GM20000 (cell line): ENCODE data around the gene KIF18A.
"Not testable (repeated sequence)": the region's sequence is repeated elsewhere in the genome, so short reads cannot be mapped to it uniquely, and the experiment has no call there.

Experiments used
- DNase-seq: peaks from one replicate; pipeline ENCODE4 v3.0.0; 2012; ENCODE audit warnings: low spot score
- TF ChIP-seq, protein P1 (sequence below): IDR thresholded peaks from 2 replicates; pipeline ENCODE4 v1.5.1; 2012; ENCODE audit warnings: mild to moderate bottlenecking, control low read depth; ENCODE audit errors: extremely low read depth, missing control alignments

Gene KIF18A

GRCh38 chr11:28106353-28107043, 1.5 kb downstream of the KIF18A start:
- TF ChIP-seq, protein P1, sequence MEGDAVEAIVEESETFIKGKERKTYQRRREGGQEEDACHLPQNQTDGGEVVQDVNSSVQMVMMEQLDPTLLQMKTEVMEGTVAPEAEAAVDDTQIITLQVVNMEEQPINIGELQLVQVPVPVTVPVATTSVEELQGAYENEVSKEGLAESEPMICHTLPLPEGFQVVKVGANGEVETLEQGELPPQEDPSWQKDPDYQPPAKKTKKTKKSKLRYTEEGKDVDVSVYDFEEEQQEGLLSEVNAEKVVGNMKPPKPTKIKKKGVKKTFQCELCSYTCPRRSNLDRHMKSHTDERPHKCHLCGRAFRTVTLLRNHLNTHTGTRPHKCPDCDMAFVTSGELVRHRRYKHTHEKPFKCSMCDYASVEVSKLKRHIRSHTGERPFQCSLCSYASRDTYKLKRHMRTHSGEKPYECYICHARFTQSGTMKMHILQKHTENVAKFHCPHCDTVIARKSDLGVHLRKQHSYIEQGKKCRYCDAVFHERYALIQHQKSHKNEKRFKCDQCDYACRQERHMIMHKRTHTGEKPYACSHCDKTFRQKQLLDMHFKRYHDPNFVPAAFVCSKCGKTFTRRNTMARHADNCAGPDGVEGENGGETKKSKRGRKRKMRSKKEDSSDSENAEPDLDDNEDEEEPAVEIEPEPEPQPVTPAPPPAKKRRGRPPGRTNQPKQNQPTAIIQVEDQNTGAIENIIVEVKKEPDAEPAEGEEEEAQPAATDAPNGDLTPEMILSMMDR = no peak
- no peak for DNase-seq

- TF ChIP-seq, protein P1 = no peak
- no peak for DNase-seq
These were observed 2.1 kb downstream of the KIF18A start for GRCh38 chr11:28105869-28106268.

- TF ChIP-seq, protein P1 = no peak
- DNase-seq = no peak
These were observed 3.0 kb downstream of the KIF18A start for GRCh38 chr11:28104984-28105383.

DNA sequence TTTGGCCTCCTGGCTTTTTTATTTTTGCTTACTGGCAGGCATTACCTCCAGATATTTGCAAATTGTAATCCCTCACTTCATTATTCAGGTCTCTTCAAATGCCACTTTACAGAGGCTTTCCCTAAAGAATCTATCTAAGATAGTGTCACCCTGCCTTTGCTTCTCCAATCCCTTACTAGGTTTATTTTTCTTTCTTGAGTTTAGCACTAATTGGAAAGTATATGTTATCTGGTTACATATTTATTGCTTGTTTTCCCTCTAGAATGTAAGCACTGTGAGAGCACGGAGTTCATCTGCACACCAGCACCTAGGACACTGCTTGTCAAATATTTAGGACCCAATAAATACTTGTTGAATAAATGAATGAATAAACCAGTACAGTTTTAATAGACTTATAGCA, 3.5 kb downstream of the KIF18A start:
- TF ChIP-seq, protein P1 = no peak
- no peak for DNase-seq

DNA sequence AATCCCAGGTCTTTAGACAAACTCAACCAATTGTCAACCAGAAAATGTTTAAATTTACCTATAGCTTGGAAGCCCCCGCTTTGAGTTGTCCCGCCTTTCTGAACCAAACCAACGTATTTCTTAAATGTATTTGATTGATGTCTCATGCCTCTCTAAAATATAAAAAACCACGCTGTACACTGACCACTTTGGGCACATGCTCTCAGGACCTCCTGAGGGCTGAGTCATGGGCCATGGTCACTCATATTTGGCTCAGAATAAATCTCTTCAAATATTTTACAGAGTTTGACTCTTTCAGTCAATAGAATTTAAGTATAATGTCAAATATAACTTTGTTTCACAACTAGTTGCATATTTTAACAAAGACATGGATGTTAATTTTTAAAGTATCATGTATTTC, 5.7 kb downstream of the KIF18A start:
- not testable (repeated sequence) for DNase-seq

DNA sequence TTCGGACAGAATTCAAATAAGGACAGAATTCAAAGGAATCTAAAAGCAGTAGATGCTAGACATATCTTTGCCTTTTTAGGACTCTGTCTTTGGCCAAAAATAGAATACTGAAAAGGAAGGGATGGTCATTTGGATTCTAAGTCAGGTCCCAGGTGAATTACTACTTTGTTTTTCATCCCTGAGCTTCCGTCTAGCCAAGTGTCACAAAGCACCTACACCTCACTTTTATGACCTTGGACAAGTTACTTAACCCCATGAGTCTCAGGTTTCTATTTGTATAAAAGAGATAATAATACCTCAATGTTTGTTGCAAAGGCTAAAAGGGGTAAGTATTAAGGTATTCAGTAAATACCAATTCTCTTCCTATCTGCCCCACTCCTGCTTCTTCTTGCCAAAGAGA, 7.3 kb downstream of the KIF18A start:
- TF ChIP-seq, protein P1 = no peak
- DNase-seq = no peak

GRCh38 chr11:28099715-28100114, 8.2 kb downstream of the KIF18A start:
- no peak for DNase-seq
- TF ChIP-seq, protein P1 = no peak

DNA sequence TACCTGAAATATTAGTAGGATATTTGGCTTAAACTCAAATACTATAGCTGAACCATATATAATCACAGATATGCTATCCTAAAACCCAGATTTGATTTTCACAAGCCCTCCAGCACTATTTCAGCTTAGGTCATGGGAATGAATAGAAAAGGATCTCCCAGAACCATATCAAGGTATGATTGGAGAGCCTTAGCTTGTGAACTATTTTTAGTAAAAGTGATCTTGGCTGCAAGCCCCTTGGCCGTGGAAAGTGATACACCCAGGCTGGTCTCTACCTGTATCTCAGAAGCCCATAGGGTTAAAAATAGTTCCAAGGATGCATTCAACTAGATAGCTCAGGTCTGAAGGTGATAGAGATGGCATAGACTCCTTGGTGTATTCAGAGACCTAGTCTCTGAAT, 9.7 kb downstream of the KIF18A start:
- DNase-seq = no peak
- TF ChIP-seq, protein P1 = no peak
